Thyroid gland (tissue), 4 donors: ENCODE data around the gene ANXA2R.

Experiments
- POLR2A ChIP-seq, 2 donors: fragments of 450-650 bp; IDR thresholded peaks; one replicate each; pipeline ENCODE4 v1.6.1; 2017; ENCODE audit warnings: antibody characterized with exemption in 2 of 2, mild to moderate bottlenecking in 2 of 2, moderate library complexity in 1 of 2
- TF ChIP-seq, protein P1 (sequence below), 6 experiments: fragments of 200-600 bp in 3 of 6; fragments of 450-650 bp in 3 of 6; sonication (generic) in 3 of 6; IDR thresholded peaks; one replicate each; pipeline ENCODE4 v1.5.1; 2016 to 2019; ENCODE audit warnings: antibody characterized with exemption in 6 of 6, mild to moderate bottlenecking in 2 of 6, inconsistent platforms in 1 of 6, moderate library complexity in 1 of 6

DNA sequence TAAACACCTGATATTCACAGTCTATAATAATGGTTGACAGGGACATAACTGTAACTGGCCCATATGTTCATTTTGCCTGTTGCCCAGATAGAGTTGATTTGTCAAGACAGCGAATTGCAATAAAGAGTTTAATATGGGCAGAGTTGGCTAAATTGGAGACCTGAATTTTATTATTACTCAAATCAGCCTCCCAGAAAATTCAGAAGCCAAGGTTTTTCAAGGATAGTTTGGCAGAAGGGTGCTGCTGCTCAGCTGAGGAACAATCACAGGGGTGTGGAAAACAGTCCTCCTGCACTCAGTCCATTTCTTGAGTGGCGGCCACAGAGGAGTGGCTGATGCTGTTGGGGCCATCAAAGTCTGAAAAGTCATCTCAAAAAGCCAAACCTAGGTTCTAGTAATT lies 19.0 kb downstream of the ANXA2R start:
- TF ChIP-seq, protein P1, sequence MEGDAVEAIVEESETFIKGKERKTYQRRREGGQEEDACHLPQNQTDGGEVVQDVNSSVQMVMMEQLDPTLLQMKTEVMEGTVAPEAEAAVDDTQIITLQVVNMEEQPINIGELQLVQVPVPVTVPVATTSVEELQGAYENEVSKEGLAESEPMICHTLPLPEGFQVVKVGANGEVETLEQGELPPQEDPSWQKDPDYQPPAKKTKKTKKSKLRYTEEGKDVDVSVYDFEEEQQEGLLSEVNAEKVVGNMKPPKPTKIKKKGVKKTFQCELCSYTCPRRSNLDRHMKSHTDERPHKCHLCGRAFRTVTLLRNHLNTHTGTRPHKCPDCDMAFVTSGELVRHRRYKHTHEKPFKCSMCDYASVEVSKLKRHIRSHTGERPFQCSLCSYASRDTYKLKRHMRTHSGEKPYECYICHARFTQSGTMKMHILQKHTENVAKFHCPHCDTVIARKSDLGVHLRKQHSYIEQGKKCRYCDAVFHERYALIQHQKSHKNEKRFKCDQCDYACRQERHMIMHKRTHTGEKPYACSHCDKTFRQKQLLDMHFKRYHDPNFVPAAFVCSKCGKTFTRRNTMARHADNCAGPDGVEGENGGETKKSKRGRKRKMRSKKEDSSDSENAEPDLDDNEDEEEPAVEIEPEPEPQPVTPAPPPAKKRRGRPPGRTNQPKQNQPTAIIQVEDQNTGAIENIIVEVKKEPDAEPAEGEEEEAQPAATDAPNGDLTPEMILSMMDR (IDR thresholded peaks at IDR 0.05), result no peak
- TF ChIP-seq POLR2A (IDR thresholded peaks at IDR 0.05), result no peak
